DMS 273 treated with DMSO at 0.1 percent for 48 hours (cell line): ENCODE measurements around the gene POTEC.
"Not testable (repeated sequence)": the region's sequence is repeated elsewhere in the genome, so short reads cannot be mapped to it uniquely, and the experiment has no call there.

ENCODE experiments used
- DNase-seq: peaks from one replicate; lab custom pipeline; 2025; lab: John Stamatoyannopoulos, UW

POTEC gene

GRCh38 chr18:14543446-14543964 lies at the start of gene POTEC:
Gene POTEC, minus strand, starts transcription at chr18:14543600. Its CDS starts 454 bp downstream, at chr18:14543146.
- not testable (repeated sequence) for DNase-seq

- no peak for DNase-seq
Measured at GRCh38 chr18:14577971-14578370, 34.6 kb upstream of the POTEC start.

DNA sequence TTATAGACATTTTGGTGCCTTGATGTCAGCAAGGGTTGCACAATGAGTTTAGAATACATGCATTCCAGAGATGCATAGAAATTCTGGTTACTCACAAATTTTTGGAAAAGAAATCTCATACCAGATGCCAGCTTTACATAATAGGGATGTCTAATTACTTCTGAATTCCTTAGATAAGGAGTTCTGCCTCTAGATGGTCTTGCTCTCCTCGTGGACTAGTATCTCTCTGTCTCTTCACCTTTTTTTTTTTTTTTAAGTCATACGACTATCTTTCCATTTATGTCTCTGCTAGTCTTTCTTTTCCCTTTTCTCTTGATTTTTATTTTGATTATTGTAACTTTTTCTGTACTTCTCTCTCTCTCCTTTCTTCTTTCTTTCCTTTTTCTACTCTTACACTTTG lies 16.1 kb upstream of the POTEC start:
- not testable (repeated sequence) for DNase-seq

DNA sequence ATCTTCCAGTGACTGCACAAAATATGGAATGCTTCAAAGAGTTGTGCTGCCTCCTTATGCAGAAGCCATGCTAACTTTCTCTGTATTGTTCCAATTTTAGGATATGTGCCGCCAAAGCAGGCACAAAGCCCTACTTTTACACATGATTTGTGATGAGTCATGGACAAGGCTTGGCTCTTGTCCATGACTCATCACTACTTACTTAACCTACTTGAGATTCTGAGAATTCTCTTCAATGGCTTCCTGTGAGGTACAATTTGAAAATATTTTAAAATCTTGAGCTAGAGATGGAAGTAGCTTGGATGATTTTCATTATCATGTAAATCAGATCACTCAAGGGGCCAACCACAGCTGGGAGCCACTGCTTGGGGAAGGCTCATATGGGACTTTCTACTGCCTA lies 11.7 kb downstream of the POTEC start:
- DNase-seq: not testable (repeated sequence)

DNA sequence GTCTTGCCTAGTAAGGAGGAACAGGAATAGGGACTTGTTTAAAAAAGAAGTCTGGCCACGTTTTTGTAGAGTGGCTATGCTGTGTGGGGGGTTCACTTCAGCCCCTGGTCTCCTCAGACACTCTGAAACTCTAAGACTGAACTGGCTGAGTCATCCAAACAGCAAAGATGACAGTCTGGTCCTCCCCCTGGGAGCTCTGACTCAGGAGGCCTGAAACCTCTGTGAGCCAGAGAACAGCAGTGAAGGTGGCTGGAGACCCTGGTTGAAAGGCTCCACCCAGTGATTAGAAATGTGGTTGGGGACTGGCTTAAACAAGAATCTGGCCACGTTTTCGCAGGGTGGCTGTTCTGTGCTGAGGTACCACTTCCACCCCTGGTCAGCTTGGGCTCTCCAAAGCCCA lies 32.7 kb downstream of the POTEC start:
- DNase-seq: not testable (repeated sequence)

GRCh38 chr18:14503691-14504090 lies 39.7 kb downstream of the POTEC start:
- DNase-seq: not testable (repeated sequence)

- DNase-seq: peak; percentile 52
Measured at GRCh38 chr18:14501894-14502293, 41.5 kb downstream of the POTEC start.

GRCh38 chr18:14489256-14490014 lies 54.0 kb downstream of the POTEC start:
- DNase-seq: not testable (repeated sequence)

DNA sequence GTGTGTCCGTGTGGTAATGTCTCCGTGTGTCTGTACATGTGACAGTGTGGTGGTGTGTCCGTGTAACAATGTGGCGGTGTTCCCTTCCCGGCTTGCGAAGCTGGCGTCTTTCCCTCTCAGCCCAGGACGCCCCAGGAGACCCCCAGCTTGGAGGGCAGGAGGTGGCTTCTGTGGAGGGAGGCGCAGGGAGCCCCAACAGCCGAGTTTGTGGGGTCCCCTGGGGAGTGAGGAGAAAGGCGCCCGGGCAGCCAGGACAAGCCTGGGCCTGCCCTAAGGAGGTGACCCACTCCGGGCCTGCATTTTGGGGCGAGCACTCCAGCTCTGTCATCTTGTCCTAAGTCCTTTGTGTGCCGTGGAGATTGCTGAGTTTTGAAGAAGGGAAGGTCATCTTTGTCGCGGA lies 54.6 kb downstream of the POTEC start:
- not testable (repeated sequence) for DNase-seq

GRCh38 chr18:14486926-14487580 lies 56.3 kb downstream of the POTEC start:
- not testable (repeated sequence) for DNase-seq

GRCh38 chr18:14479076-14479475 lies 64.3 kb downstream of the POTEC start:
- not testable (repeated sequence) for DNase-seq

- not testable (repeated sequence) for DNase-seq
Measured at GRCh38 chr18:14475520-14475919, 67.9 kb downstream of the POTEC start.

- DNase-seq: not testable (repeated sequence)
Measured at GRCh38 chr18:14474752-14475151, 68.6 kb downstream of the POTEC start.

GRCh38 chr18:14474007-14474720 lies 69.2 kb downstream of the POTEC start:
- DNase-seq: not testable (repeated sequence)

DNA sequence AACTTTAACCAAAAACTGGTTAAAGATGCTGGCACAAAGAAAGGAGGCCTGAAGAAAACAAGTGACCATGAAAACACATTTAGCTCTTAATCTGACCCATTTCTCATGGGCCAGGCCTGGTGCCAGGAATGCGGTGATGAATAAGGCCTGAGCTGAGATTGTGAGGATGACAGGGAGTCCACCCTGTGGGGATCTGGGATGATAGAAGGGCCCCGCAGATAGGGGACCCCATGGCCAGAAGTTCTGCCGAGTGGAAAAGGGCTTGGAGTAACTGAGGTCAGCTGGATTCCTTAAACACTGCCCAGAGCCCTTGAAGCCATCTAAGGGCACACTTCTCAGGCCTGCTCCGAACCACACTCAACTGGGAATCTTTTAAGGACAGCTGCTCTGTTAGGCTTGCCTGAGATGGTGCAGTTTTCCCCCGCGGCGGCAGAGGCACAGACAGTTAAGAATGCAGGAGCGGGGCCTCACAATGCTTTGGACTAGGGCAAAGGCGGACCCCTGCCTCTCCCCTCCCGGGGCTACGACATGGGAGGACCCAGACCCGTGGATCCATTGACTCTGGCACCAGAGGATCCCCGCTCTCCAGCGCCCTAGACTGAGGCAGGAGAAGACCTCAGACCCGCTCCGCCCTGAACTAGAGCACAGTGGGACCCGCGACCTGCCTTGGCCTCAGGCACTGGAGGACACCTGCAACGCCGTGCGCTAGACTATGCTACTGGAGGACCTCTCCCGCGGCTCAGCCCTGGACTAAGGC lies 70.0 kb downstream of the POTEC start:
- DNase-seq: not testable (repeated sequence)

- DNase-seq: not testable (repeated sequence)
Measured at GRCh38 chr18:14471286-14471685, 72.1 kb downstream of the POTEC start.

DNA sequence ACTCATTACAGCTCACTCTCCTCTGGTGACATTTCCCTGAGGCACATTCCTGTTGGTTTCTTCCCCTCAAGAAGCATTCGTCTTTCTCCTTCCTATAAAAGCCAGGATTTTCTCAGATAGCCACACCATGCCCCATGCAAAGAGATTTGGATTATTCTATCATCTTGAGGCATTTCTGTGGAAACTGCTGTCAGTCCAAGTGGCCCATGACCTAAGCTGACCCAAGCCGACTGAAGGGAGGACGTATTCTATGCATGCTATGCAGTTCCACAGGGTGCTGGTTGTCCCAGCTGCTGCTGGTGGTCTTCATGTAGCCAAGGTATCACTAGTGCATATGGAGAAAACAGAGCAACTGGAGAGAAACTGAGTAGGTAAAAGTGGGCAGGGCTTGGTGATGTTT lies 73.0 kb downstream of the POTEC start:
- DNase-seq: not testable (repeated sequence)

DNA sequence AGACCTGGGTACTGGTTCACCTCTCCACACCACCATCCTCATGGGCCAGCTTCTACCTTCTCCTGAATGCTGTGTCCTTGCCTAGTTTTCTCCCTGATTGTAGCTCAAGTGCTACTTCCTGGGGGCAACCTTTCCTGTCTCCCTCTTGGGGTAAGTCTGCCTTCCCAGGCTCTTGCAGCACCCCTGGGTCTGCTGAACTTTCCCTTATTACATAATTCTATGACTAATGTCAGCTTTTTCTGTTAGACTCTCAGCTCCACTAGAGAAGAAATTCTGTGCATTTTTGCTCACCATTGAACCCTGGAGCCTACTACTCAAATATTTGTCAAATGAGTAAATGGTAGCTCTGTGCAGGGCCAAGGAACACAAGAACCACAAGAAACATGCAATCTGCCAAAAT lies 73.4 kb downstream of the POTEC start:
- DNase-seq: not testable (repeated sequence)

DNA sequence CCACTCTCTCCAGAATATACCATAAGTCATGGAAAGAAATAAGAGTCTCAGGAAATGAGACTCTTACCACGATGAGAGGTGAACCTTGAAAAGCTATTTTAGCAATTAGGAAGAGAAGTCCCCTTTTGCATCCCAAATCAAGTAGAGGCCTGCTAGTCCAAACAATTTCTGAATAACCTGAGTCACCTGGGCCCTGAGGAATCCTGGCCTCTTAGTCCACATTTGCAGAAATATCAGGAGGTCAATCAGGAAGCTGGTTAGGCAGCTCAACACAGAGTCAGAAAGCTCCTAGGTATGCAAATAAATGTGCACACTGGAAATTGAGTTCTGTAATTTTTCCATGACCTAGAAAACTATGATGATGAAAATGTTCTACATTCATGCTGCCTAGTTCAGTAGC lies 77.4 kb downstream of the POTEC start:
- not testable (repeated sequence) for DNase-seq
